Rectal smooth muscle tissue (tissue), 1 donor: ENCODE data around the gene RIBC1.

Experiments used
- H3K27ac ChIP-seq: one replicate; pipeline ENCODE4 v1.7.0; 2013; ENCODE audit warnings: low read depth, low read length, inconsistent platforms
- H3K27me3 ChIP-seq: one replicate; pipeline ENCODE4 v1.7.0; 2013; ENCODE audit warnings: low read length; ENCODE audit not compliant: control insufficient read depth, insufficient read depth
- H3K36me3 ChIP-seq: one replicate; pipeline ENCODE4 v1.7.0; 2013; ENCODE audit warnings: low read length; ENCODE audit not compliant: control insufficient read depth, insufficient read depth
- H3K4me1 ChIP-seq: one replicate; pipeline ENCODE4 v1.7.0; 2013; ENCODE audit warnings: low read length; ENCODE audit not compliant: control insufficient read depth, insufficient read depth
- H3K4me3 ChIP-seq: one replicate; pipeline ENCODE4 v1.7.0; 2013; ENCODE audit warnings: low read length
- H3K9ac ChIP-seq: one replicate; pipeline ENCODE4 v1.7.0; 2013; ENCODE audit warnings: low read length

The RIBC1 gene

GRCh38 chrX:53474707-53475106, 52.0 kb downstream of the RIBC1 start:
- Histone ChIP-seq H3K27ac (no peak overlapping the region), H3K4me1 (no peaks in the 10 kb centered on the region), H3K9ac (no peak overlapping the region), H3K4me3 (no peak overlapping the region), H3K27me3 (peaks cover 10% of the 10 kb centered on the region), H3K36me3 (no peaks in the 10 kb centered on the region)

GRCh38 chrX:53476371-53476770, 53.7 kb downstream of the RIBC1 start:
- no peak overlapping the region for H3K27ac ChIP-seq
- no peak overlapping the region for H3K9ac ChIP-seq
- no peaks in the 10 kb centered on the region for H3K36me3 ChIP-seq
- no peak overlapping the region for H3K4me3 ChIP-seq
- H3K4me1 ChIP-seq, result no peaks in the 10 kb centered on the region
- peaks cover 10% of the 10 kb centered on the region for H3K27me3 ChIP-seq

- H3K4me3 ChIP-seq, result no peak overlapping the region
These were observed 56.6 kb downstream of the RIBC1 start for GRCh38 chrX:53479301-53479700.

More at GRCh38 chrX:53479301-53479700, 56.6 kb downstream of the RIBC1 start:
- Histone ChIP-seq H3K4me1 (no peaks in the 10 kb centered on the region), H3K9ac (no peak overlapping the region), H3K36me3 (no peaks in the 10 kb centered on the region), H3K27me3 (peaks cover 3% of the 10 kb centered on the region), H3K27ac (no peak overlapping the region)
